Endodermal cell (in vitro differentiated cells): ENCODE data around the gene DENR. TPM values are rescaled to one million over a fixed set of nuclear protein-coding genes. Genes with fewer than 3 reads are reported as not detected.

Source experiments
- DNase-seq: peaks from one replicate; pipeline ENCODE4 v3.0.0-alpha.2; 2017
- H3K27ac ChIP-seq: 2 replicates; pipeline ENCODE4 v1.5.1; 2013; ENCODE audit warnings: mild to moderate bottlenecking, low read depth, low read length, moderate library complexity
- H3K27me3 ChIP-seq: 2 replicates; pipeline ENCODE4 v1.6.1; 2013; ENCODE audit warnings: mild to moderate bottlenecking, low read length, moderate library complexity; ENCODE audit not compliant: insufficient read depth, control insufficient read depth, poor library complexity, severe bottlenecking
- H3K36me3 ChIP-seq: 2 replicates; pipeline ENCODE4 v1.7.0; 2013; ENCODE audit warnings: mild to moderate bottlenecking, low read length, moderate library complexity; ENCODE audit not compliant: control insufficient read depth, insufficient read depth
- H3K4me1 ChIP-seq: one replicate; pipeline ENCODE4 v1.7.0; 2013; ENCODE audit warnings: low read length; ENCODE audit not compliant: control insufficient read depth, insufficient read depth
- H3K4me3 ChIP-seq: 2 replicates; pipeline ENCODE4 v1.5.1; 2013; ENCODE audit warnings: mild to moderate bottlenecking, low read length, moderate library complexity
- H3K9ac ChIP-seq: 2 replicates; pipeline ENCODE4 v1.6.1; 2013; ENCODE audit warnings: mild to moderate bottlenecking, low read length, moderate library complexity; ENCODE audit not compliant: poor library complexity, severe bottlenecking; ENCODE audit errors: extremely low read depth
- H3K9me3 ChIP-seq: 2 replicates; pipeline ENCODE4 v1.6.1; 2013; ENCODE audit warnings: mild to moderate bottlenecking, low read length, moderate library complexity; ENCODE audit not compliant: control insufficient read depth
- H3K27ac Mint-ChIP-seq: 2 replicates; pipeline ENCODE4 v1.8.0; 2020; ENCODE audit warnings: mixed read lengths
- H3K27me3 Mint-ChIP-seq: 2 replicates; pipeline ENCODE4 v1.8.0; 2021; ENCODE audit warnings: mild to moderate bottlenecking, mixed read lengths; ENCODE audit not compliant: insufficient read depth
- H3K36me3 Mint-ChIP-seq: 2 replicates; pipeline ENCODE4 v1.8.0; 2020; ENCODE audit warnings: low read depth, mixed read lengths
- H3K4me1 Mint-ChIP-seq: 2 replicates; pipeline ENCODE4 v1.8.0; 2020; ENCODE audit warnings: mixed read lengths
- H3K4me3 Mint-ChIP-seq: 2 replicates; pipeline ENCODE4 v1.8.0; 2020; ENCODE audit warnings: mild to moderate bottlenecking, moderate library complexity, mixed read lengths
- H3K9me3 Mint-ChIP-seq: 2 replicates; pipeline ENCODE4 v1.8.0; 2020; ENCODE audit warnings: mild to moderate bottlenecking, mixed read lengths
- CTCF ChIP-seq: fragments of 200-600 bp; sonication (generic); conservative IDR thresholded peaks from 2 replicates; pipeline ENCODE4 v1.5.0; 2021; ENCODE audit warnings: antibody characterized with exemption, mild to moderate bottlenecking
- WGBS, 2 experiments: methylation state at CpG; one replicate each; pipeline versions ENCODE4 v1.1.5 to v1.1.7; 2013; ENCODE audit warnings: missing lambda C conversion rate in 2 of 2, mixed read lengths in 1 of 2; ENCODE audit not compliant: insufficient coverage in 1 of 2, insufficient read length in 1 of 2; 5-methylcytosine and 5-hydroxymethylcytosine counted together
- total RNA-seq, 2 donors: library from RNA; stranded (reverse); fragmentation: NEBNext Ultra II Directional in 1 of 2; extraction: Animal tissue kit (Norgen Biotek cat#: 25700) in 1 of 2; gene quantifications; 2 replicates in 1 of 2; 3 replicates in 1 of 2; pipeline ENCODE4 v1.2.1, GENCODE V29; 2021

The DENR gene
- total RNA-seq, 2 donors from 2014 or later, result 85.8 to 86.1 TPM

- no peak overlapping the region for H3K9ac ChIP-seq
- H3K36me3 ChIP-seq, result no peaks in the 10 kb centered on the region
- H3K27ac Mint-ChIP-seq, result no peak overlapping the region
- DNase-seq, result peak; percentile 64
- no peaks in the 10 kb centered on the region for H3K36me3 Mint-ChIP-seq
- no peaks in the 10 kb centered on the region for H3K4me1 ChIP-seq
- no peaks in the 10 kb centered on the region for H3K27me3 Mint-ChIP-seq
- H3K9me3 ChIP-seq, result no peaks in the 10 kb centered on the region
- peak; percentile 86 for TF ChIP-seq CTCF
- no peaks in the 10 kb centered on the region for H3K27me3 ChIP-seq
- H3K9me3 Mint-ChIP-seq, result no peaks in the 10 kb centered on the region
- H3K4me3 Mint-ChIP-seq, result no peak overlapping the region
- H3K27ac ChIP-seq, result no peak overlapping the region
- no peak overlapping the region for H3K4me3 ChIP-seq
- H3K4me1 Mint-ChIP-seq, result peaks cover 7% of the 10 kb centered on the region
- 39 to 46% methylated on average over 7 to 9 of the region's 10 CpGs for WGBS, 2 experiments
Observed at GRCh38 chr12:122793685-122794106, 41.1 kb downstream of the DENR start.

- H3K4me1 Mint-ChIP-seq, result peaks cover 7% of the 10 kb centered on the region
- Histone ChIP-seq H3K36me3 (no peaks in the 10 kb centered on the region), H3K27me3 (no peaks in the 10 kb centered on the region), H3K9ac (no peak overlapping the region), H3K4me3 (no peak overlapping the region), H3K27ac (no peak overlapping the region), H3K9me3 (no peaks in the 10 kb centered on the region), H3K4me1 (no peaks in the 10 kb centered on the region)
- no peaks in the 10 kb centered on the region for H3K27me3 Mint-ChIP-seq
- H3K4me3 Mint-ChIP-seq, result no peak overlapping the region
- WGBS, 2 experiments, result 64 to 76% methylated on average over 2 to 4 of the region's 4 CpGs
- no peak for TF ChIP-seq CTCF
- peak; percentile 64 for DNase-seq
- no peaks in the 10 kb centered on the region for H3K9me3 Mint-ChIP-seq
- H3K27ac Mint-ChIP-seq, result peak overlapping the region; percentile 85
- no peaks in the 10 kb centered on the region for H3K36me3 Mint-ChIP-seq
Observed at GRCh38 chr12:122795807-122796206, 43.2 kb downstream of the DENR start.

- no peak for TF ChIP-seq CTCF
- H3K9me3 Mint-ChIP-seq, result no peaks in the 10 kb centered on the region
- no peaks in the 10 kb centered on the region for H3K36me3 ChIP-seq
- no peaks in the 10 kb centered on the region for H3K36me3 Mint-ChIP-seq
- no peak overlapping the region for H3K4me3 ChIP-seq
- H3K27ac Mint-ChIP-seq, result no peak overlapping the region
- peak; percentile 55 for DNase-seq
- H3K27ac ChIP-seq, result no peak overlapping the region
- 89 to 92% methylated on average over 6 to 11 of the region's 13 CpGs for WGBS, 2 experiments
- H3K4me3 Mint-ChIP-seq, result no peak overlapping the region
- H3K4me1 ChIP-seq, result no peaks in the 10 kb centered on the region
- H3K9me3 ChIP-seq, result no peaks in the 10 kb centered on the region
- H3K4me1 Mint-ChIP-seq, result peaks cover 7% of the 10 kb centered on the region
- H3K27me3 ChIP-seq, result no peaks in the 10 kb centered on the region
- H3K27me3 Mint-ChIP-seq, result no peaks in the 10 kb centered on the region
- no peak overlapping the region for H3K9ac ChIP-seq
Observed at GRCh38 chr12:122799641-122800243, 47.1 kb downstream of the DENR start.
